HG03196 (cell line): ENCODE results near the gene HIPK3.
A peak's percentile ranks its signal among the peaks of the same experiment; 100 is the strongest.

Source experiments
- ATAC-seq: cut with Tn5 transposase; IDR thresholded peaks from one replicate; pipeline ENCODE4 v1.9.1; 2021; ENCODE audit not compliant: unreplicated experiment

HIPK3 gene

GRCh38 chr11:33388793-33389525 lies 131.8 kb downstream of the HIPK3 start:
- no peak for ATAC-seq

GRCh38 chr11:33389635-33390034 lies 132.5 kb downstream of the HIPK3 start:
- peak; percentile 46 for ATAC-seq

GRCh38 chr11:33390944-33391892 lies 134.0 kb downstream of the HIPK3 start:
- ATAC-seq: no peak

- no peak for ATAC-seq
Observed at GRCh38 chr11:33391893-33392251, 134.7 kb downstream of the HIPK3 start.

GRCh38 chr11:33394431-33395109 lies 137.4 kb downstream of the HIPK3 start:
- ATAC-seq: no peak

- ATAC-seq: no peak
Observed at GRCh38 chr11:33396361-33396760, 139.2 kb downstream of the HIPK3 start.

- no peak for ATAC-seq
Observed at GRCh38 chr11:33399421-33399820, 142.2 kb downstream of the HIPK3 start.

GRCh38 chr11:33402066-33402465 lies 144.9 kb downstream of the HIPK3 start:
- ATAC-seq: no peak

GRCh38 chr11:33403344-33403743 lies 146.2 kb downstream of the HIPK3 start:
- no peak for ATAC-seq

- no peak for ATAC-seq
Observed at GRCh38 chr11:33405834-33406602, 148.8 kb downstream of the HIPK3 start.
